Adipocyte (in vitro differentiated cells): Measurements from ENCODE around the gene HMCES.
A peak's percentile ranks its signal among the peaks of the same experiment; 100 is the strongest.
"Not testable (repeated sequence)": the region's sequence is repeated elsewhere in the genome, so short reads cannot be mapped to it uniquely, and the experiment has no call there.

Source experiments
- DNase-seq: peaks from one replicate; pipeline ENCODE4 v3.0.0-alpha.2; 2015; ENCODE audit warnings: low read depth
- H3K27me3 ChIP-seq: replicated peaks from 2 replicates; pipeline ENCODE4 v1.7.0; 2013; ENCODE audit warnings: mild to moderate bottlenecking, low read length, moderate library complexity; ENCODE audit not compliant: control insufficient read depth, insufficient read depth
- H3K36me3 ChIP-seq: 2 replicates; pipeline ENCODE4 v1.7.0; 2013; ENCODE audit warnings: low read length, mild to moderate bottlenecking, moderate library complexity; ENCODE audit not compliant: control insufficient read depth, insufficient read depth, severe bottlenecking
- H3K4me1 ChIP-seq: 2 replicates; pipeline ENCODE4 v1.7.0; 2013; ENCODE audit warnings: mild to moderate bottlenecking, low read length, moderate library complexity; ENCODE audit not compliant: control insufficient read depth, insufficient read depth
- H3K4me3 ChIP-seq: 2 replicates; pipeline ENCODE4 v1.7.0; 2013; ENCODE audit warnings: mild to moderate bottlenecking, low read length, moderate library complexity
- H3K9ac ChIP-seq: 2 replicates; pipeline ENCODE4 v1.7.0; 2013; ENCODE audit warnings: mild to moderate bottlenecking, low read length, moderate library complexity
- H3K9me3 ChIP-seq: 2 replicates; pipeline ENCODE4 v1.7.0; 2013; ENCODE audit warnings: mild to moderate bottlenecking, low read length, moderate library complexity; ENCODE audit not compliant: control insufficient read depth

The HMCES gene

DNA sequence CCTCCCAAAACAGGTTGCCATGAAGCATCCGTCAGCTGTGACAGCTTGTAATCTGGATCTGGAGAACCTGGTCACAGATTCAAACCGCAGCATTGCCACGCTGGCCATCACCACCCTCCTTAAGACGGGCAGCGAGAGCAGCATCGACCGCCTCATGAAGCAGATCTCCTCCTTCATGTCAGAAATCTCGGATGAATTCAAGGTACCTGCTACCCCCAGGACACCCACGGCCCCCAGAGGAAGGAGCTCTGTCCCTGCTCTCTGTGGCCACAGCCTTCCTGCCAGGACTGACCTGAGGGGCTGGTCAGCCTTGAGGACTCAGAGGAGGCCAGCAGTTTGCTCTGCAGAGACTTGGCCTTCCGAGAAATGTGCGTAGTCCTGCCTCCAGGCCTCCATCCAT lies 18.1 kb upstream of the HMCES start:
- Histone ChIP-seq H3K9me3 (no peaks in the 10 kb centered on the region), H3K4me3 (no peak overlapping the region), H3K4me1 (peaks cover 4% of the 10 kb centered on the region), H3K9ac (no peak overlapping the region), H3K36me3 (peaks cover 98% of the 10 kb centered on the region), H3K27me3 (no peaks in the 10 kb centered on the region)
- DNase-seq, result no peak

DNA sequence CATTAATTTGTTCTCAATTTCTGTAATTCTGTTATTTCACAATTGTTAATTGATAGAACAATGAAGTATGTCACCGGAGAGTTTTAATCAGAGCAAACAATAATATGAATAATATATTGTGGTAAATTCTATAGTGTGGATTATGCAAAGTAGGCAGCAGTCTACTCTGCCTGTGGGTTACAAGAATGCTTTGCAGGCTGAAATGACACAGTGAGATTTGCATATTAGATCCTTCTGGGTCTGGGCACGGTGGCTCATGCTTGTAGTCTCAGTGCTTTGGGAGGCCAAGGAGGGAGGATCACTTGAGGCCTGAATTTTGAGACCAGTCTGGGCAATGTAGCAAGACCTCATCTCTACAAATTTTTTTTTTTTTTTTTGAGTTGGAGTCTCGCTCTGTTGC lies 16.8 kb upstream of the HMCES start:
- DNase-seq, result no peak

DNA sequence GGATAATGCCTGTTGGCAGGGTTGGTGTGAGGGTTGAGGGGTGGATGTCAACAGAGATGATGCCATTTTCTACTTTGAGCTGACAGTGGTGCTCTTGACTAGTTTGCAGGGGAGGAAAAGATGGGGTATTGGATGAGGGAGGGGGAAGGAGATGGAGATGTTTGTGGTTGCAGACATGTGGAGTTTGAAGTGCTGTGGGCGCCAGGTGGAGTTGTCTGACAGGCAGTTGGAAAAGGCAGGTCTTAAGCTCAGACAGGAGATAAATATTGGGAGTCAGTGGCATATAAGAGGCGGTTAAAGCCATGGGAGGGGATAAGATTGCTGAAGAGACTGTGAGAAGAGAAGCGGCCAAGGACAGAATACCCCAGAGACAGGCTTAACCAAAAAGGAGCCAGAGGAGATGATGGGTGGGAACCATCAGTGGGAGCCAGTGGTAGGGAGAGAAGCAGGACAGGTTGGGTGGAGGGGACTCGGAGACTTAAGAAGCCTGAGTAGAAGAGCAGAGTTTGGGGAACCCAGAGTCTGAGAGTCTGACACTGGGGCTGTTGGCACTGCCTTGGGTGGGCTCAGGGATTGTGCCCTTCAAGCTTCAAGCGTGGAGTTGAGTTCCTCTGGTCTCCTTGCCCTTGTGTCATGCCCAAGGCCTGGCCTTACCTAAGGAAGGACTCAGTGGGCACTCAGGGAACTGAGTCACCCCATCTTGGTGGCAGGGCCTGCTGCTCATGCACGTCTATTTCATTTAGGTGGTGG lies 15.3 kb upstream of the HMCES start:
- no peak overlapping the region for H3K9ac ChIP-seq
- H3K27me3 ChIP-seq, result no peaks in the 10 kb centered on the region
- H3K9me3 ChIP-seq, result no peaks in the 10 kb centered on the region
- DNase-seq, result no peak
- H3K4me1 ChIP-seq, result peaks cover 6% of the 10 kb centered on the region
- H3K4me3 ChIP-seq, result no peak overlapping the region
- peaks cover 98% of the 10 kb centered on the region for H3K36me3 ChIP-seq

More for the DNA sequence above, 16.8 kb upstream of the HMCES start:
- Histone ChIP-seq H3K9ac (no peak overlapping the region), H3K9me3 (no peaks in the 10 kb centered on the region), H3K4me1 (peaks cover 6% of the 10 kb centered on the region), H3K27me3 (no peaks in the 10 kb centered on the region), H3K36me3 (peaks cover 98% of the 10 kb centered on the region), H3K4me3 (no peak overlapping the region)

DNA sequence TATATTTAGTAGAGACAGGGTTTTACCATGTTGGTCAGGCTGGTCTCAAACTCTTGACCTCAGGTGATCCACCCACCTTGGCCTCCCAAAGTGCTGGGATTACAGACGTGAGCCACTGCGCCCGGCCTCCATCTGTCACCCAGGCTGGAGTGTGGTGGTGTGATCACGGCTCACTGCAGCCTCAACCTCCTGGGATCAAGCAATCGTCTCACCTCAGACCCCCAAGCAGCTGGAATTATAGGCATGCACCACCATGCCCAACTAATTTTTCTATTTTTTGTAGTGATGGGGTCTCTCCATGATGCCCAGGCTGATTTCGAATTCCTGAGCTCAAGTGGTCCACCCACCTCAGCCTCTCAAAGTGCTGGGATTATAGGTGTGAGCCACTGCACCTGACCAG lies 13.7 kb upstream of the HMCES start:
- H3K36me3 ChIP-seq, result peaks cover 100% of the 10 kb centered on the region

DNA sequence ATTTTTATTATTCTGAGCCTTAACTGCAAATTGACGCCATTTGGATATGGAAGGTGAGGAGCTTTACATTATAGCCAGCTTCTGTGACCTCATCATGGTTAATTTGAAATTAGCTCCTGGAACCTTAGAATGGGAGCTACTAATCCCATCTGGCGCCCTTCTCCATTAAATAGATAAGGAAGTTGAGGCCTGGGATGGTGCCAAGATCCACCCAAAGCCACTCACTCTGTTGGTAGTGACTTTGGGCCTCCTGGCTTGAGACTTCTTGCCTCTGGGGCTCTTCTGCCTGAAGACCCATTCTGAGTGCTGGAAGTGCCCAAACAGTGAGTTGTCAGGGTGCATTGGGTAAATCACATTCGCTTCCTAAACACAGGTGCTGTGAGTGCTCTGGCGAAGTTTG lies 12.0 kb upstream of the HMCES start:
- Histone ChIP-seq H3K9ac (no peak overlapping the region), H3K27me3 (no peaks in the 10 kb centered on the region), H3K4me1 (peaks cover 6% of the 10 kb centered on the region), H3K36me3 (peaks cover 100% of the 10 kb centered on the region), H3K9me3 (no peaks in the 10 kb centered on the region), H3K4me3 (no peak overlapping the region)
- DNase-seq, result no peak

More for the DNA sequence above, 13.7 kb upstream of the HMCES start:
- H3K9ac ChIP-seq, H3K27me3 ChIP-seq, H3K9me3 ChIP-seq, DNase-seq, H3K4me3 ChIP-seq, H3K4me1 ChIP-seq: not testable (repeated sequence)

DNA sequence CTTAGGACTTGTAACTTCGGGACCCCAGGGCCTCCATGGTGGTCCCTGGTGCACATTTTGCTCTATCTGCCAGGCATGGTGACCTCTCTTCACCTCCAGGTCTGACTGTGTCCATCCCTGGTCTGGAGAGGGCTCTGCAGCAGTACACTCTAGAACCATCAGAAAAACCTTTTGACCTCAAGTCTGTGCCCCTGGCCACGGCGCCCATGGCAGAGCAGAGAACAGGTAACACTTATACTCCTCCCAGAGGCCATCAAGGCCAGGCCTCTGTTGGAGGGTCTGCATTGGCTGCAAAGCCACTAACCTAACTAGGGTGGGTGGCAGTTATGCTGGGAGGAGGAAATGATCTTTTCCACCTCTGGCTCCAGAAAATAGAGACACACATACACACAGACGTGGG lies 10.3 kb upstream of the HMCES start:
- peaks cover 100% of the 10 kb centered on the region for H3K36me3 ChIP-seq

DNA sequence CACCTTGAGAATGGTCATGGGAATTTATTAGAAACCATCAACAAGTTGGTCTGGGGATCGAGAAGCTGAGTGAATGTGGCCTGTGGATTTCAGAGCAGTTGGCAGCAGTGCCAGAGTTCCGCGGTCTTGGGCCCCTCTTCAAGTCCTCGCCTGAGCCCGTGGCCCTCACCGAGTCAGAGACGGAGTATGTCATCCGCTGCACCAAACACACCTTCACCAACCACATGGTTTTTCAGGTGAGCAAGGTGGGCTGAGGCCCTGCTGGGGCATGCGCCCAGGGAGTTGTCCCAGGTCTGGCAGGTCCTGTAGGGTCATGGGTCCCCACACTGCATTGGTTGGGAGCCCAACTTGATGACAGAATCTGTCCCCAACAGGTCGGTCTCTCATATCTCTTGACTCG lies 7.0 kb upstream of the HMCES start:
- no peaks in the 10 kb centered on the region for H3K9me3 ChIP-seq
- H3K27me3 ChIP-seq, result no peaks in the 10 kb centered on the region
- H3K9ac ChIP-seq, result no peak overlapping the region
- no peak overlapping the region for H3K4me3 ChIP-seq
- peaks cover 100% of the 10 kb centered on the region for H3K36me3 ChIP-seq
- H3K4me1 ChIP-seq, result no peaks in the 10 kb centered on the region
- DNase-seq, result no peak

More for the DNA sequence above, 10.3 kb upstream of the HMCES start:
- H3K9me3 ChIP-seq, result no peaks in the 10 kb centered on the region
- no peaks in the 10 kb centered on the region for H3K27me3 ChIP-seq
- H3K4me1 ChIP-seq, result peaks cover 6% of the 10 kb centered on the region
- H3K4me3 ChIP-seq, result no peak overlapping the region
- no peak for DNase-seq
- no peak overlapping the region for H3K9ac ChIP-seq

DNA sequence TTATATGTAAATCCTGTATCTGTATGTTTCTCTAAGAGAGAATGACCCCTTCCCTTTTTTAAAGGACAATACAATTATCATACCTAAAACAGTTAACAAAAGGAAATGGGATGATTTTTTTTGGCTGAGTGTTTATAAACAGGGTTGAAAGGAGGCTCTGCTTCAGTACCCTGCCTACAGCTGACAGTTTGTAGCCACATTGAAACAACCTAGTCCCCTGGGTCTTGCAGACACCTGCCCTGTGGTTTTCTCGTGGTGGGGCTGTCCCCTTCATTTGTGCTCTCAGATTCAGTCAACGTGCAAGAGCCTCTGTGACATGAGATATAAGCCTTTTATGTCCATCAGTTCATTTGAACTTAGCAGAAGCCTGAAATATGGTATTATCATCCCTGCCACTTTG lies 2.3 kb upstream of the HMCES start:
- Histone ChIP-seq H3K36me3 (peaks cover 65% of the 10 kb centered on the region), H3K4me1 (peaks cover 22% of the 10 kb centered on the region), H3K9ac (no peak overlapping the region), H3K9me3 (no peaks in the 10 kb centered on the region), H3K27me3 (no peaks in the 10 kb centered on the region), H3K4me3 (no peak overlapping the region)
- DNase-seq, result no peak

DNA sequence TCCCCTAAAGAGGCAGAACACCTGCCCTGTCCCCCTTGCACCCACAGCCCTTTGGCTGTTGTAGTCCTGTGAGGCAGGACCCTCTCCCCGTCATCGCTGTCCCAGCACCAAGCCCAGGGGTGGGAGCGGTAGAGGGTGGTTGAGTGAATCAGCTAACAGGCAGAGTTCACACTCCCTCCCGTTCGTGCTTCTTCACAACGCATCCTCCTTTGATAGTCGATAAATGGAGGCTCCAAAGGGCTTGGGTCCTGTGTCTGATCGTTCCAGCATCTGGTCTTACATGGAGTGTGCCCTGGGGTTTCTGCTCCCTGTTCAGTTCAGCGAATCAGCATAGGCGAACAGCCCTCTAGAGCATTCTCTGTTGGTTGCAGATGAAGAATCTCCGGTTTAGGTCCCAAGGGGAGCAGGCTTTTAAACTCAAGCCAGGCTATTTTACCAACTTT lies 820 bp upstream of the HMCES start:
- H3K4me1 ChIP-seq, result peaks cover 34% of the 10 kb centered on the region
- peak overlapping the region; percentile 92 for H3K9ac ChIP-seq
- H3K9me3 ChIP-seq, result no peaks in the 10 kb centered on the region
- peak overlapping the region; percentile 94 for H3K4me3 ChIP-seq
- H3K27me3 ChIP-seq, result no peaks in the 10 kb centered on the region
- H3K36me3 ChIP-seq, result peaks cover 50% of the 10 kb centered on the region
- no peak for DNase-seq

DNA sequence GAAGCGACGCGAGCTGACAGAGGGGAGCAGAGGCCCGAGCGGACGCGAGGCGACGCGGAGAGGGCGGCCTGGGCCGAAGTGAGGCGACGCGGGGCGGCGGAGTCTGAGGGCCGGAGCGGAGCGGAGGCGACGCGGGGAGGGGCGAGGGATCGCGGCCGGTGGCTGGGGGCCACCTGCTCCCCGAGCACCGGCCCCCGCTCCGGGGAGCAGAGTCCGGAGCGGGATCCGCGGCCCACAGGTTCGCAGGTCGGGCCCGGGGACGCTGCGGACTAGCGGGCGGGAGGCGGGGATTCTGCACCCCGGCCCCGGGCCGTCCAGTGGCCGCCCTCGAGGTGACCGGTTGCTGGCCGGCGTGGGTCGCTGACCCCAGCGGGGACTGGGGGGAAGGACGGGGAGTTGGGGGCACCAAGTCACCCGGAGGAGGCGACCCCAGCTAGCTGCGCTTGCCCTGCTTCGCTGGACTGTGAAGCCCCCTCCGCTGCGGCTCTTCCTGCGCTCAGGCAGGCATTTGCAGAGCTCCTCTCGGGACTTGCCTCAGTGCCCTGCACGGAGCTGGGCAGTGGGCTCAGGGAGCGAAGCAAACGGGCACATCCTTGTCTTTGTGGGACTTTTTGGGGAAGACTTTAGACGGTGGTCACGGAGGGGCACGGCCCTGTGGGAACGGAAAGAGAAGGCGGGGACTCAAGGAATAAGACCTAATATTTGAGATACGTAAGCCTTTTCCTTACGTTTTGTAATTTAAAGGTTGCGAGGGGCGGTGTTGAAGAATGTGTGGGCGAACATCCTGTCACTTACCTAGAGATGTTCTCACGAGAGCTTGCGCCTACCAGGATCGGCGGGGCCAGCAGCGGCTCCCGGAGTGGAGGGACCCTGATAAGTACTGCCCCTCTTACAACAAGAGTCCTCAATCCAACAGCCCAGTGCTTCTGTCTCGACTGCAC lies 566 bp downstream of the HMCES start:
- Histone ChIP-seq H3K4me1 (peaks cover 40% of the 10 kb centered on the region), H3K36me3 (peaks cover 36% of the 10 kb centered on the region), H3K27me3 (no peaks in the 10 kb centered on the region), H3K4me3 (peak overlapping the region; percentile 94), H3K9me3 (no peaks in the 10 kb centered on the region), H3K9ac (peak overlapping the region; percentile 92)
- peak; percentile 55 for DNase-seq

DNA sequence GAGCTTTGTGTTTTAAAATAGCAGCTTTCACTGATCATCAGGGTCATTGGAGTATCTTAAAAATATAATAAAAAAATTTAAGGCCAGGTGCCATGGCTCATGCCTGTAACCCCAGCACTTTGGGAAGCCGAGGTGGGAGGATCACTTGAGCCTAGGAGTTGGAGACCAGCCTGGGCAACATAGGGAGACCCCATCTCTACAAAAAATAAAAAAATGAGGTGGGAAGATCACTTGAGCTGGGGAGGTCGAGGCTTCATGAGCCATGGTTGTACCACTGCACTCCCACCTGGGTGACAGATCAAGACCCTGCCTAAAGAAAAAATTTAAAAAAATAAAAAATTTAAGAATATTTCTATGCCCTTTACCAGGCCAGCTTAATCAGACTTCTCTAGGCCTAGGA lies 1.5 kb downstream of the HMCES start:
- no peak overlapping the region for H3K9ac ChIP-seq
- H3K36me3 ChIP-seq, result peaks cover 27% of the 10 kb centered on the region
- no peaks in the 10 kb centered on the region for H3K9me3 ChIP-seq
- H3K27me3 ChIP-seq, result no peaks in the 10 kb centered on the region
- peaks cover 40% of the 10 kb centered on the region for H3K4me1 ChIP-seq
- no peak for DNase-seq
- peak overlapping the region; percentile 94 for H3K4me3 ChIP-seq
